ENCODE results near the gene CXCL13. TPM values are rescaled to one million over a fixed set of nuclear protein-coding genes. Genes with fewer than 3 reads are reported as not detected.

The CXCL13 gene
- total RNA-seq, 1 experiment from 2014 or later = not detected

DNA sequence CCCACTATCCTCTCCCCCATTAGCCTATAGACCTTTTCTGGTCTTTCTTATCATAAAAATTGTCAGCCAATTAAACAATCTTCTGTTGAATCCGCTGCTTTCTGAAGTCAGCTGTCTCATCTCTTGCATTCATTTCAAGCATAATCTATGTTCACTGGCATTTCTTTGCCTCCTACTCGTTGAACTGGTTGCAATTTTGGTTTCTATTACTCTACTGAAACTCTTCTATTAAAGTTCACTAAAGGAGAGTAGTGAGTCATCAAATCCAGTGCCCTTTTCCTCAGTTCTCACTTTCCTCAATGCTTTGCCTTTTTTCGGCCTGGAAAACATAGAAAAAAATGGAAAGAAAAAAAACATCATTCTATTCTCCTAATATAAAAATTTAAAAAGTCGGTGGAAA lies 23.9 kb upstream of the CXCL13 start:
- POLR2A ChIA-PET (ENCODE audit: unreplicated experiment) = no interaction called here
- TF ChIP-seq CTCF (conservative IDR thresholded peaks at IDR 0.05) = no peak
- H3K4me1 ChIP-seq (replicated peaks; ENCODE audit: insufficient read depth) = peaks cover 39% of the 10 kb centered on the region
- H3K4me2 ChIP-seq = peak overlapping the region; percentile 67
- no peaks in the 10 kb centered on the region for H3K9me3 ChIP-seq (ENCODE audit: insufficient read depth, low read depth)
- H3K27me3 ChIP-seq (ENCODE audit: insufficient read depth, low read depth) = no peaks in the 10 kb centered on the region
- no TSS peak for BruUV-seq (replicated peaks)
- peak in 1 of 2 experiments; percentile 75 for DNase-seq
- H4K20me1 ChIP-seq (ENCODE audit: insufficient read depth) = no peaks in the 10 kb centered on the region
- intact Hi-C loops (cut with micrococcal nuclease; ENCODE audit: unreplicated experiment) = no loop called here
- no peaks in the 10 kb centered on the region for H3K9me2 ChIP-seq (ENCODE audit: insufficient read depth)
- H3F3A ChIP-seq (ENCODE audit: insufficient read depth, low read depth) = peaks cover 17% of the 10 kb centered on the region
- H3K4me3 ChIP-seq = no peak overlapping the region
- peak overlapping the region; percentile 89 for H3K27ac ChIP-seq
- 0 out of 2 replicates have a peak overlapping the region, but pooled peaks have one; percentile 50 for H2AFZ ChIP-seq
- CTCF ChIA-PET = no interaction called here
- no peaks in the 10 kb centered on the region for H3K79me2 ChIP-seq (ENCODE audit: low read depth)
- H3K36me3 ChIP-seq (ENCODE audit: low read depth) = no peaks in the 10 kb centered on the region

- 0 out of 2 replicates have a peak overlapping the region, but pooled peaks have one; percentile 18 for H3K4me3 ChIP-seq
- TF ChIP-seq CTCF (conservative IDR thresholded peaks at IDR 0.05) (no peak), EZH2 (IDR thresholded peaks at IDR 0.05; ENCODE audit: low read depth) (no peak)
- H3K27me3 ChIP-seq (ENCODE audit: insufficient read depth, low read depth) = no peaks in the 10 kb centered on the region
- H4K20me1 ChIP-seq (ENCODE audit: insufficient read depth) = no peaks in the 10 kb centered on the region
- peaks cover 17% of the 10 kb centered on the region for H3F3A ChIP-seq (ENCODE audit: insufficient read depth, low read depth)
- H2AFZ ChIP-seq = no peak overlapping the region
- no peaks in the 10 kb centered on the region for H3K79me2 ChIP-seq (ENCODE audit: low read depth)
- ChIA-PET POLR2A (ENCODE audit: unreplicated experiment) (no interaction called here), CTCF (no interaction called here)
- peaks cover 40% of the 10 kb centered on the region for H3K4me1 ChIP-seq (replicated peaks; ENCODE audit: insufficient read depth)
- H3K36me3 ChIP-seq (ENCODE audit: low read depth) = no peaks in the 10 kb centered on the region
- intact Hi-C loops (cut with micrococcal nuclease; ENCODE audit: unreplicated experiment) = no loop called here
- H3K27ac ChIP-seq = peak overlapping the region; percentile 89
- peak overlapping the region; percentile 67 for H3K4me2 ChIP-seq
- no peak for DNase-seq
- BruUV-seq (replicated peaks) = no TSS peak
- H3K9me3 ChIP-seq (ENCODE audit: insufficient read depth, low read depth) = no peaks in the 10 kb centered on the region
- H3K9me2 ChIP-seq (ENCODE audit: insufficient read depth) = no peaks in the 10 kb centered on the region
Observed at GRCh38 chr4:77582156-77582555, 23.5 kb upstream of the CXCL13 start.

GRCh38 chr4:77582711-77583110 lies 22.9 kb upstream of the CXCL13 start:
- CTCF ChIA-PET = no interaction called here
- H3K79me2 ChIP-seq (ENCODE audit: low read depth) = no peaks in the 10 kb centered on the region
- no peak for DNase-seq
- no peak overlapping the region for H2AFZ ChIP-seq
- H4K20me1 ChIP-seq (ENCODE audit: insufficient read depth) = no peaks in the 10 kb centered on the region
- H3K27me3 ChIP-seq (ENCODE audit: insufficient read depth, low read depth) = no peaks in the 10 kb centered on the region
- intact Hi-C loops (cut with micrococcal nuclease; ENCODE audit: unreplicated experiment) = no loop called here
- no TSS peak for BruUV-seq (replicated peaks)
- H3K9me2 ChIP-seq (ENCODE audit: insufficient read depth) = no peaks in the 10 kb centered on the region
- no peak overlapping the region for H3K4me2 ChIP-seq
- peaks cover 17% of the 10 kb centered on the region for H3F3A ChIP-seq (ENCODE audit: insufficient read depth, low read depth)
- H3K4me3 ChIP-seq = no peak overlapping the region
- H3K9me3 ChIP-seq (ENCODE audit: insufficient read depth, low read depth) = no peaks in the 10 kb centered on the region
- TF ChIP-seq EZH2 (IDR thresholded peaks at IDR 0.05; ENCODE audit: low read depth) (no peak), CTCF (conservative IDR thresholded peaks at IDR 0.05) (no peak)
- no peaks in the 10 kb centered on the region for H3K36me3 ChIP-seq (ENCODE audit: low read depth)
- POLR2A ChIA-PET (ENCODE audit: unreplicated experiment) = no interaction called here
- peaks cover 43% of the 10 kb centered on the region for H3K4me1 ChIP-seq (replicated peaks; ENCODE audit: insufficient read depth)
- H3K27ac ChIP-seq = peak overlapping the region; percentile 89

Data from PC-9 (cell line).